ENCODE data around the gene SLC29A4.
"Not testable (repeated sequence)": the region's sequence is repeated elsewhere in the genome, so short reads cannot be mapped to it uniquely, and the experiment has no call there.

Gene SLC29A4

DNA sequence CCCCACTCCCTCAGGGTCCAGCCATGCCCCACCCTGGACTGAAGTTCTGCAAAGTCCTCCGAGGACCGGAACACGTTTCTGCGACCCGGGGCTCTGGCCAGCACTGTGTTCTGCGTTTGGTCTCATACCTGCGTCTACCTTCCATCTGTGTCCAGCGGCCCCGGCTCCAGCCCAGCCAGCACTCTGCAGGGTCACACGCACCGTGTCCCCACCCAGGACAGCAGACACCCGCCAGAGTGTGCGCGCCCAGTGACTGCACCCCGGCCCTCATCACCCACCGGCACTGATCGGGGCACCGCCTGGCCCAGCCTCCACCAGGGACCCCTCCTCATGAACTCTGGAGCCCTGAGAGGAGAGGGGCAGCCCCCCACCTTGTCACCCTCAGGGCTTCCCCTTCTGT lies 20.3 kb downstream of the SLC29A4 start:
- Histone ChIP-seq H3K27me3 (ENCODE audit: low read length) (no peaks in the 10 kb centered on the region), H3K4me2 (ENCODE audit: low read depth, low read length, poor library complexity, severe bottlenecking) (no peak overlapping the region), H3K9me3 (ENCODE audit: insufficient read depth, low read length) (no peaks in the 10 kb centered on the region), H3K9me2 (replicated peaks; ENCODE audit: insufficient read depth, low read length) (no peaks in the 10 kb centered on the region), H3K79me2 (ENCODE audit: insufficient read depth, low read length) (no peaks in the 10 kb centered on the region), H4K20me1 (ENCODE audit: low read depth, low read length) (no peaks in the 10 kb centered on the region), H3K4me3 (ENCODE audit: insufficient read depth, low read length, poor library complexity, severe bottlenecking) (no peak overlapping the region), H2AFZ (ENCODE audit: low read depth, low read length, severe bottlenecking) (no peak overlapping the region), H3F3A (ENCODE audit: insufficient read depth) (no peaks in the 10 kb centered on the region), H3K36me3 (ENCODE audit: low read length) (no peaks in the 10 kb centered on the region), H3K9ac (ENCODE audit: low read length) (no peak overlapping the region), H3K27ac (ENCODE audit: low read depth, low read length) (no peak overlapping the region)
- TF ChIP-seq CTCF (IDR thresholded peaks at IDR 0.05; ENCODE audit: insufficient read depth, low read length, poor library complexity, severe bottlenecking) (no peak), EZH2phosphoT487 (conservative IDR thresholded peaks at IDR 0.05; ENCODE audit: low read length) (no peak)

GRCh38 chr7:5303591-5304505 lies 21.1 kb downstream of the SLC29A4 start:
- no peaks in the 10 kb centered on the region for H3K9me3 ChIP-seq (ENCODE audit: insufficient read depth, low read length)
- H3K4me2 ChIP-seq (ENCODE audit: low read depth, low read length, poor library complexity, severe bottlenecking): no peak overlapping the region
- no peaks in the 10 kb centered on the region for H3K9me2 ChIP-seq (replicated peaks; ENCODE audit: insufficient read depth, low read length)
- no peaks in the 10 kb centered on the region for H3F3A ChIP-seq (ENCODE audit: insufficient read depth)
- no peaks in the 10 kb centered on the region for H3K27me3 ChIP-seq (ENCODE audit: low read length)
- no peak for TF ChIP-seq CTCF (IDR thresholded peaks at IDR 0.05; ENCODE audit: insufficient read depth, low read length, poor library complexity, severe bottlenecking)
- TF ChIP-seq EZH2phosphoT487 (conservative IDR thresholded peaks at IDR 0.05; ENCODE audit: low read length): no peak
- no peak overlapping the region for H3K4me3 ChIP-seq (ENCODE audit: insufficient read depth, low read length, poor library complexity, severe bottlenecking)
- no peak overlapping the region for H2AFZ ChIP-seq (ENCODE audit: low read depth, low read length, severe bottlenecking)
- H3K27ac ChIP-seq (ENCODE audit: low read depth, low read length): no peak overlapping the region
- no peaks in the 10 kb centered on the region for H3K36me3 ChIP-seq (ENCODE audit: low read length)
- H4K20me1 ChIP-seq (ENCODE audit: low read depth, low read length): no peaks in the 10 kb centered on the region
- H3K79me2 ChIP-seq (ENCODE audit: insufficient read depth, low read length): no peaks in the 10 kb centered on the region
- no peak overlapping the region for H3K9ac ChIP-seq (ENCODE audit: low read length)

GRCh38 chr7:5305050-5305449 lies 22.3 kb downstream of the SLC29A4 start:
- H3K9me2 ChIP-seq (replicated peaks; ENCODE audit: insufficient read depth, low read length); H3F3A ChIP-seq (ENCODE audit: insufficient read depth); H3K36me3 ChIP-seq (ENCODE audit: low read length); H3K9me3 ChIP-seq (ENCODE audit: insufficient read depth, low read length); H3K27ac ChIP-seq (ENCODE audit: low read depth, low read length); H3K9ac ChIP-seq (ENCODE audit: low read length); H3K27me3 ChIP-seq (ENCODE audit: low read length); H3K79me2 ChIP-seq (ENCODE audit: insufficient read depth, low read length); H3K4me2 ChIP-seq (ENCODE audit: low read depth, low read length, poor library complexity, severe bottlenecking); H2AFZ ChIP-seq (ENCODE audit: low read depth, low read length, severe bottlenecking); H3K4me3 ChIP-seq (ENCODE audit: insufficient read depth, low read length, poor library complexity, severe bottlenecking); H4K20me1 ChIP-seq (ENCODE audit: low read depth, low read length): not testable (repeated sequence)

- not testable (repeated sequence) for H3K4me2 ChIP-seq (ENCODE audit: low read depth, low read length, poor library complexity, severe bottlenecking); H3K9ac ChIP-seq (ENCODE audit: low read length); H3K27me3 ChIP-seq (ENCODE audit: low read length); H4K20me1 ChIP-seq (ENCODE audit: low read depth, low read length); H3K27ac ChIP-seq (ENCODE audit: low read depth, low read length); H3K79me2 ChIP-seq (ENCODE audit: insufficient read depth, low read length); H3K9me2 ChIP-seq (replicated peaks; ENCODE audit: insufficient read depth, low read length); H3F3A ChIP-seq (ENCODE audit: insufficient read depth); H3K4me3 ChIP-seq (ENCODE audit: insufficient read depth, low read length, poor library complexity, severe bottlenecking); H2AFZ ChIP-seq (ENCODE audit: low read depth, low read length, severe bottlenecking); H3K9me3 ChIP-seq (ENCODE audit: insufficient read depth, low read length); H3K36me3 ChIP-seq (ENCODE audit: low read length)
These were observed 24.7 kb downstream of the SLC29A4 start for GRCh38 chr7:5307221-5308142.

All from SU-DHL-6 (cell line).